T-cell (primary cell): Measurements from ENCODE around the gene C1QTNF9B. TPM values are rescaled to one million over a fixed set of nuclear protein-coding genes. Genes with fewer than 3 reads are reported as not detected.
"Not testable (repeated sequence)": the region's sequence is repeated elsewhere in the genome, so short reads cannot be mapped to it uniquely, and the experiment has no call there.

Source experiments
- ATAC-seq, 4 experiments: fragments of 200-7000 bp in 3 of 4; fragments of 150-1000 bp in 1 of 4; cut with Tn5 transposase; replicated peaks in 1 of 4; 1 replicate in 3 of 4; 2 replicates in 1 of 4; pipeline ENCODE4 v1.10.0; 2021; ENCODE audit warnings: moderate library complexity in 3 of 4, mild to moderate bottlenecking in 2 of 4, moderate number of reproducible peaks in 1 of 4
- CTCF ChIA-PET, 2 donors: fragments of 300-600 bp; sonication (Branson Sonifier 250); formaldehyde crosslinking; loops; one replicate each; lab custom pipeline; 2022; ENCODE audit warnings: antibody characterized with exemption in 2 of 2; lab: Charles Lee
- POLR2A ChIA-PET, 2 donors: fragments of 300-600 bp; sonication (Branson Sonifier 250); formaldehyde crosslinking; loops; one replicate each; lab custom pipeline; 2022; ENCODE audit warnings: antibody characterized with exemption in 2 of 2; lab: Charles Lee
- DNase-seq, 35 experiments: peaks; one replicate each; pipeline versions ENCODE4 v3.0.0 to v3.0.0-alpha.2; 2013 to 2023
- H3K27ac ChIP-seq: one replicate; pipeline ENCODE4 v1.5.1; 2013; ENCODE audit warnings: low read length
- H3K27me3 ChIP-seq, 2 experiments: replicated peaks in 1 of 2; 1 replicate in 1 of 2; 2 replicates in 1 of 2; pipeline versions ENCODE4 v1.6.1 to v1.7.0; 2013; ENCODE audit warnings: low read length in 1 of 2, mixed read lengths in 1 of 2; ENCODE audit not compliant: control insufficient read depth in 2 of 2, insufficient read depth in 2 of 2; ENCODE audit errors: extremely low read depth in 1 of 2
- H3K36me3 ChIP-seq, 2 donors: 1 replicate in 1 of 2; 2 replicates in 1 of 2; pipeline versions ENCODE4 v1.6.1 to v1.7.0; 2013; ENCODE audit warnings: low read length in 1 of 2; ENCODE audit not compliant: control insufficient read depth in 2 of 2, insufficient read depth in 1 of 2; ENCODE audit errors: extremely low read depth in 1 of 2
- H3K4me1 ChIP-seq, 2 experiments: 1 replicate in 1 of 2; 2 replicates in 1 of 2; pipeline versions ENCODE4 v1.6.1 to v1.7.0; 2013; ENCODE audit warnings: low read length in 2 of 2, mixed read lengths in 1 of 2; ENCODE audit not compliant: insufficient read depth in 2 of 2, control insufficient read depth in 1 of 2; ENCODE audit errors: extremely low read depth in 1 of 2
- H3K4me3 ChIP-seq, 2 donors: 1 replicate in 1 of 2; 2 replicates in 1 of 2; pipeline versions ENCODE4 v1.5.1 to v1.7.0; 2013; ENCODE audit warnings: mild to moderate bottlenecking in 2 of 2, low read length in 1 of 2, moderate library complexity in 1 of 2; ENCODE audit not compliant: control insufficient read depth in 1 of 2; ENCODE audit errors: extremely low read depth in 1 of 2
- H3K9me3 ChIP-seq: 2 replicates; pipeline ENCODE4 v1.7.0; 2013
- H3K27ac Mint-ChIP-seq, 2 donors: one replicate each; pipeline ENCODE4 v1.8.0; 2020 to 2021; ENCODE audit warnings: mild to moderate bottlenecking in 2 of 2, mixed read lengths in 2 of 2
- H3K27me3 Mint-ChIP-seq, 2 donors: one replicate each; pipeline ENCODE4 v1.8.0; 2021 to 2022; ENCODE audit warnings: mixed read lengths in 2 of 2
- H3K36me3 Mint-ChIP-seq: one replicate; pipeline ENCODE4 v1.8.0; 2021; ENCODE audit warnings: mixed read lengths
- H3K4me1 Mint-ChIP-seq, 3 donors: one replicate each; pipeline ENCODE4 v1.8.0; 2020 to 2022; ENCODE audit warnings: mixed read lengths in 3 of 3, mild to moderate bottlenecking in 1 of 3
- H3K4me3 Mint-ChIP-seq, 3 donors: one replicate each; pipeline ENCODE4 v1.8.0; 2020 to 2022; ENCODE audit warnings: mild to moderate bottlenecking in 3 of 3, mixed read lengths in 3 of 3, moderate library complexity in 3 of 3
- H3K9me3 Mint-ChIP-seq, 3 donors: one replicate each; pipeline ENCODE4 v1.8.0; 2020 to 2022; ENCODE audit warnings: mixed read lengths in 3 of 3
- WGBS: methylation state at CpG from one replicate; pipeline ENCODE4 v1.1.5; 2013; ENCODE audit warnings: missing lambda C conversion rate; ENCODE audit not compliant: insufficient coverage; 5-methylcytosine and 5-hydroxymethylcytosine counted together
- total RNA-seq, 35 experiments: library from RNA in 6 of 35; stranded (reverse) in 6 of 35; fragments of 120-200 nt in 1 of 35; gene quantifications; one replicate each; pipeline versions ENCODE4 v1.2.1 to v1.2.4 and lab custom pipeline; 2013 to 2026

C1QTNF9B gene
- not detected for total RNA-seq
- not detected for total RNA-seq (2013)
- total RNA-seq (lab: John Stamatoyannopoulos, UW): 0 to 0.07 (median 0) reads per million in 29 experiments

- H3K36me3 Mint-ChIP-seq, H3K9me3 ChIP-seq, H3K36me3 ChIP-seq, DNase-seq, H3K4me1 Mint-ChIP-seq, H3K4me1 ChIP-seq, H3K4me3 ChIP-seq, H3K9me3 Mint-ChIP-seq, H3K27me3 ChIP-seq, H3K4me3 Mint-ChIP-seq, ATAC-seq, H3K27ac ChIP-seq, H3K27ac Mint-ChIP-seq: not testable (repeated sequence)
- H3K27me3 Mint-ChIP-seq: peaks cover 13 to 22% of the 10 kb centered on the region in 2 donors
- CTCF ChIA-PET: interaction anchor here (0.6 kb wide), 2 partner anchors 17 to 575 kb away, joined by 3 to 4 read pairs; no protein-coding TSS in a partner anchor
- 85% methylated on average over 1 of the region's 3 CpGs for WGBS
- POLR2A ChIA-PET: interaction anchor here in 1 of 2 donors (0.6 kb wide), 1 partner anchor 327 kb away, joined by 3 read pairs; no protein-coding TSS in a partner anchor
Observed at GRCh38 chr13:23897452-23897919, at the start of gene C1QTNF9B. C1QTNF9B (minus strand) TSS chr13:23897502.

GRCh38 chr13:23946900-23947299, 49.6 kb upstream of the C1QTNF9B start:
- H3K9me3 ChIP-seq: no peaks in the 10 kb centered on the region
- no peaks in the 10 kb centered on the region for H3K4me1 ChIP-seq
- ChIA-PET POLR2A (no interaction called here), CTCF (interaction anchor here in 1 of 2 donors (0.5 kb wide), 1 partner anchor 74 kb away, joined by 3 read pairs; no protein-coding TSS in a partner anchor)
- DNase-seq: no peak
- no peaks in the 10 kb centered on the region for H3K36me3 Mint-ChIP-seq
- H3K4me3 ChIP-seq: no peak overlapping the region
- H3K36me3 ChIP-seq: no peaks in the 10 kb centered on the region
- no peak overlapping the region for H3K27ac Mint-ChIP-seq
- peaks cover 20 to 21% of the 10 kb centered on the region in 2 donors for H3K27me3 Mint-ChIP-seq
- no peaks in the 10 kb centered on the region for H3K9me3 Mint-ChIP-seq
- H3K27me3 ChIP-seq: peaks cover 0 to 46% of the 10 kb centered on the region in 2 experiments
- ATAC-seq: no peak
- no peak overlapping the region for H3K4me3 Mint-ChIP-seq
- 89% methylated on average over 8 of the region's 8 CpGs for WGBS
- H3K27ac ChIP-seq: no peak overlapping the region
- no peaks in the 10 kb centered on the region for H3K4me1 Mint-ChIP-seq

GRCh38 chr13:23946067-23946466, 48.8 kb upstream of the C1QTNF9B start:
- WGBS: 55% methylated on average over 19 of the region's 19 CpGs
- H3K27me3 ChIP-seq: peaks cover 0 to 43% of the 10 kb centered on the region in 2 experiments
- ChIA-PET POLR2A (no interaction called here), CTCF (no interaction called here)
- Mint-ChIP-seq H3K27me3 (peaks cover 20 to 21% of the 10 kb centered on the region in 2 donors), H3K4me1 (no peaks in the 10 kb centered on the region), H3K4me3 (no peak overlapping the region), H3K9me3 (no peaks in the 10 kb centered on the region), H3K36me3 (no peaks in the 10 kb centered on the region), H3K27ac (no peak overlapping the region)
- H3K36me3 ChIP-seq: no peaks in the 10 kb centered on the region
- H3K4me1 ChIP-seq: no peaks in the 10 kb centered on the region
- H3K27ac ChIP-seq: no peak overlapping the region
- ATAC-seq (no peak), DNase-seq (no peak)
- H3K9me3 ChIP-seq: no peaks in the 10 kb centered on the region
- H3K4me3 ChIP-seq: no peak overlapping the region

DNA sequence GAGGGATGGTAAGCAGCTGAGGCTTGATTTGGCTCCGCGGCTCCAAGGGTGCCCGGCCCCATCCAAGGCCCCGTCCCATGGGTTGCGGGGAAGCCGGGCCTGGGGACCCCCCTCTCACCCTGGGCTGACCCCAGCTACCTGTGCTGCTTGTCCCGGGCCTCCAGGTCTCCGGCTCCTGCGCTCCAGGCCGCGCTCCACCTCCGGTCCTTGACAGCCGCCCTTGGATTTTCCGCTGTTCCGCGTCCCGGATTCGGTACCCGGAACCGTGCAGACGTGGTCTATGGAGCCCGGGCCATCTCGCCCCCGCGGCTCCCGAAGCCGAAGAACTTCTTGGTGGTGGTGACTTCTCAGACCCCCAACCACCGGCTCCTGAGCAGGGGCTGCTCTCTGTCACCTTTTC, 48.3 kb upstream of the C1QTNF9B start:
- H3K4me3 Mint-ChIP-seq: no peak overlapping the region
- ChIA-PET POLR2A (no interaction called here), CTCF (interaction anchor here in 1 of 2 donors (0.9 kb wide), 2 partner anchors 16 kb away, joined by 3 read pairs; no protein-coding TSS in a partner anchor)
- WGBS: 55% methylated on average over 26 of the region's 28 CpGs
- H3K27ac ChIP-seq: no peak overlapping the region
- ATAC-seq: no peak
- H3K4me1 ChIP-seq: no peaks in the 10 kb centered on the region
- H3K36me3 ChIP-seq: no peaks in the 10 kb centered on the region
- H3K4me3 ChIP-seq: no peak overlapping the region
- peaks cover 22% of the 10 kb centered on the region in 2 donors for H3K27me3 Mint-ChIP-seq
- no peak overlapping the region for H3K27ac Mint-ChIP-seq
- peaks cover 0 to 43% of the 10 kb centered on the region in 2 experiments for H3K27me3 ChIP-seq
- no peaks in the 10 kb centered on the region for H3K9me3 ChIP-seq
- H3K9me3 Mint-ChIP-seq: no peaks in the 10 kb centered on the region
- no peaks in the 10 kb centered on the region for H3K4me1 Mint-ChIP-seq
- no peak for DNase-seq
- H3K36me3 Mint-ChIP-seq: no peaks in the 10 kb centered on the region

GRCh38 chr13:23941211-23941610, 43.9 kb upstream of the C1QTNF9B start:
- WGBS: no CpG with 5 or more reads among the region's 3 CpGs
- H3K9me3 Mint-ChIP-seq: peaks cover 0 to 10% (median 1%) of the 10 kb centered on the region in 3 donors
- ATAC-seq: no peak
- H3K4me3 Mint-ChIP-seq: no peak overlapping the region
- peaks cover 0 to 15% of the 10 kb centered on the region in 2 experiments for H3K27me3 ChIP-seq
- H3K4me3 ChIP-seq: no peak overlapping the region
- ChIA-PET CTCF (interaction anchor here in 1 of 2 donors (0.6 kb wide), 1 partner anchor 11 kb away, joined by 3 read pairs; no protein-coding TSS in a partner anchor), POLR2A (interaction anchor here (0.5 to 0.7 kb wide), 2 partner anchors 532 to 825 kb away, joined by 3 read pairs; no protein-coding TSS in a partner anchor)
- no peak overlapping the region for H3K27ac ChIP-seq
- H3K36me3 Mint-ChIP-seq: no peaks in the 10 kb centered on the region
- no peaks in the 10 kb centered on the region for H3K4me1 Mint-ChIP-seq
- H3K4me1 ChIP-seq: no peaks in the 10 kb centered on the region
- H3K9me3 ChIP-seq: no peaks in the 10 kb centered on the region
- H3K27ac Mint-ChIP-seq: no peak overlapping the region
- DNase-seq: no peak
- no peaks in the 10 kb centered on the region for H3K36me3 ChIP-seq
- peaks cover 28 to 33% of the 10 kb centered on the region in 2 donors for H3K27me3 Mint-ChIP-seq

DNA sequence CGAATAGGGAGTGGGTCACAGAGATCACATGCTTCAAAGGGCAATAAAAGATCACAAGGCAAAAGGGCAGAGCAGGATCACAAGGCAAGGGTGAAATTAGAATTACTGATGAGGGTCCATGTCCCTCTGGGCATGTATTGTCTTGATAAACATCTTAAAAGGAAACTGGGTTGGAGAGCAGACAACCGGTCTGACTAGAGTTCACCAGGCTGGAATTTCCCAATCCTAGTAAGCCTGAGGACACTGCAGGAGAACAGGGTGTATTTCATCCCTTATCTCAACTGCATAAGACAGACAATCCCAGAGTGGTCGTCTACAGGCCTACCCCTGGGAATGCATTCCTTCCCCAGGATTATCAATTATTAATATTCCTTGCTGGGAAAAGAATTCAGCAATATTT, 42.4 kb upstream of the C1QTNF9B start:
- H3K36me3 Mint-ChIP-seq, H3K4me3 Mint-ChIP-seq, DNase-seq, H3K27ac Mint-ChIP-seq, H3K27ac ChIP-seq, H3K36me3 ChIP-seq, H3K4me3 ChIP-seq, POLR2A ChIA-PET, CTCF ChIA-PET, H3K27me3 ChIP-seq, H3K4me1 Mint-ChIP-seq, H3K4me1 ChIP-seq, ATAC-seq, H3K9me3 ChIP-seq: not testable (repeated sequence)
- H3K27me3 Mint-ChIP-seq: peaks cover 30 to 40% of the 10 kb centered on the region in 2 donors
- WGBS: 100% methylated on average over 1 of the region's 3 CpGs
- H3K9me3 Mint-ChIP-seq: peaks cover 0 to 10% (median 1%) of the 10 kb centered on the region in 3 donors
